Left forelimb (tissue), 1 donor: ENCODE results near the gene LOXL1.
A peak's percentile ranks its signal among the peaks of the same experiment; 100 is the strongest.

ENCODE experiments used
- DNase-seq: peaks from one replicate; pipeline ENCODE4 v3.0.0-alpha.2; 2018; ENCODE audit warnings: low spot score

LOXL1 gene

GRCh38 chr15:73981761-73982221, 55.5 kb downstream of the LOXL1 start:
- no peak for DNase-seq

- peak; percentile 87 for DNase-seq
These were observed 56.1 kb downstream of the LOXL1 start for GRCh38 chr15:73982222-73982962.

DNA sequence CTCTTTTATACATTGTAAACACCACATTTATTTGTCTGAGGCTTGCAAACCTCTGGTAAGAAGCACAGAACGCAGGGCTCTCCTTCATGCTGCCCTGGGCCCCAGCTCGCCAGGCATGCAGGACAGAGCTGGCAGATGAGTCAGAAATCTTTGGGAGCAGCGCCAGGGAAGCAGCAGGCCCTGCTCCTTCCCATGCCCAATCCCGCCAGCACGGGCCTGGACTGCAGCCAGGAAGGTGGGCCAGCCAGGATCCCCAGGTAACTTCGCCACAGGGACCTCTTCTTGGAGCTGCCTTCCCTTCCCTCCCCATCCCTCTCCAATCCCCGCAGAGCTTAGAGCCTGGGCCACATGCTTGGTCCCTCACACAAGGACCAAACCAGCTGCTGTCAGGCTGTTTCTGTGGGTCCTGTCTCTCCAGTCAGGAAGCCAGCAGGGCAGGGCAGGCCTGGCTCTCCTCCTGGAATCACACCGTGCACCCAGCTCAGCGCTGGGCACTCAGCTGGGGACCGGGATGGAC, 57.0 kb downstream of the LOXL1 start:
- DNase-seq: no peak

- no peak for DNase-seq
These were observed 57.5 kb downstream of the LOXL1 start for GRCh38 chr15:73983773-73984172.

DNA sequence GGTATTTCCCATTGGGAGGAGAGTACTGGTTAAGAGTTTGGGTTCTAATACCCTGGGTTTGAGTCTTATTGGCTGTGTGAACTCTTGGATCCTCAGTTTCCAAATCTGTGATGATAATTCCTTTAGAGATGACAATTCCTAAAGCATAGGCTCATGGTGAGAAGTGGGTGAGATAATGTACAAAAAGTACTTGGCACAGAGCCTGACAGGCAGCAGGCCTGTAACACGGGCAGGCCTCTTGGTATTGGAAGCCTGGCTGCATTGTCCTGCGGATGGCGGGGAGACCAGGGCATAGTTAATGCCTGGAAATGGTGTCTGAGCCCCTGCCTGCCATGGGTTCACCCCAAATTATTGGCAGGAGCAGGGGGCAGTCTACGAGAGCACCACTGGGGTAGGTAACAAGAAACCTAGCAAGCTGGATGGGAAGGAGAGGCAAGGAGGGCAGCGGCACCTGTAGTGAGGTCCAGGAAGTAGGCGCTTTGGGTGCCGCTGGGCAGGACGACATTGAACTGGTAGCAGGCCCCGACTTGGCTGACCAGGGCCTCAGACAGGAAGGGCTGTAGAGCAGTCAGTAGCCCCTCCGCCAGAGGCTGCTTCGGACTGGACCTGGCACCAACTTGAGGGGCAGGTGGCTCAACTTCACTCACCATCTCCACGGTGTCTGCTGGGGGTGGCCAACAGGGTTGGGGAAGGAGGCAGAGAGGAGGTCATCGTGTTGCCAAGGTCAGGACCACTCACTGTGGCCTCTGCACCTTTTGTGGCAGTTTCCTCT, 58.1 kb downstream of the LOXL1 start:
- no peak for DNase-seq

GRCh38 chr15:73985101-73985873, 59.0 kb downstream of the LOXL1 start:
- DNase-seq: no peak

DNA sequence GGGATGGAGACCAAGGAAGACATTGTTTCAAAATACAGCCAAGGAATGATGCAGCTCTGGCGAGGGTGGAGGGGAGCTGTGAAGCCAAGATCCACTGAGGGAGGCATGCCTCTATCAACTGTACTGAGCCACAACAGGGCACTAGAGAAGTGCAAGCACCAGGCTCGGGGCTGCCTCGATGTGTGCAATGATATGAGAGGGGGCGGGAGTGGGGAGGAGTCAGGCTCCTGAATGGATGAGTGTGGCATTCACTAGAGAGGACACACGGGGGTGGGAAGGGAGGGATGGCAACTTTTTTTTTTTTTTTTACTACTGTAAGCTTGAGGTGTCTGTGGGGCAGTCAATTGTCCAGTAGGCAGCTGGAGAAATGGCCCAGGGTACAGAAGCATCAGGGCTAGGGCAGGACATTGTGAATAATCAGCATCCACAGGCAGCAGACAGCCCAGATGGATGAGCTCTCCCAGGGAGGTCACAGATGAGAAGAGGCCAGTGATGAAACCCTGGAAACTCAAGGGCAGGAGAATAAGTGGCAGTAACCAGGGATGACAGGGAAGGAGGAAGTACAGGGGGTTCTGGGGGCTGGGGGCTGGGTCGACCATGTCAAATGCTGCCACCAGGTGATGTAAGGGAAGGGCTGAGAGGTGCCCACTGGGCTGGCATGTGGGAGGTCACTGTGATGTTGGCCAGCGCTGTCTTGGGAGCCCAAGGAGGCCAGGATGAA, 60.0 kb downstream of the LOXL1 start:
- no peak for DNase-seq

DNA sequence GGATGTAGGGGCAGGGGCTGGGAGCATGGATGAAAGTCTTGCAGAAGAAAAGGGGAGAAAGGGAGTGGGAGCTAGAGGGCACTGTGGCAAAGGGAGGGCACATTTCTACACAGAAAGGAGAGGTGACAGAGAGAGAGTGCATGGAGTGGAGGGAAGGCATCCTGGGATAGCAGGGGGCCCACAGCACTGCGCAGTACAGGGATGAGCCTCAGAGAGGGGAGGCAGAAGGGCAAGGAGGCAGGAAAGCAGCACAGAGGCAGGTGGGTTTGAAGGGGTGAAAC, 60.5 kb downstream of the LOXL1 start:
- DNase-seq: no peak

DNA sequence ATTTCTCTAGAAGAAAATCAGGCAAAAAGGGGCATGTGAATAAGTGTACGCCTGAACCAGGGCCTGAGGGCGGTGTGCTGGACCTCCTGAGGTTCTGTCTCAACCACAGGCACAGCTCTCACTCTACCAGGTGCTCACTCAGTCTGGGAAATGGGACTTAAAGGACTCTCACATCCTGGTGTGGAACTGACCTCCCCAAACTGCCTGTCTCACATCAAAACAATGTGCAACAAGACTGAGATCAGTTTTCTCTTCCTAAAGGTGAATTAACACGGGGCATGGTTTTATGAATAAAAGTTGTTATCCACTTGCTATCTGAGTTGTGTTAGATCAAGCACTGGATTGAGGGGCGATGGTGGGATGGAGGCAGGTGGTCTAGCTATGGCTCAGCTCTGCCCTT, 61.0 kb downstream of the LOXL1 start:
- DNase-seq: no peak

GRCh38 chr15:73987681-73988444, 61.6 kb downstream of the LOXL1 start:
- DNase-seq: no peak

GRCh38 chr15:73988445-73988969, 62.2 kb downstream of the LOXL1 start:
- DNase-seq: no peak

DNA sequence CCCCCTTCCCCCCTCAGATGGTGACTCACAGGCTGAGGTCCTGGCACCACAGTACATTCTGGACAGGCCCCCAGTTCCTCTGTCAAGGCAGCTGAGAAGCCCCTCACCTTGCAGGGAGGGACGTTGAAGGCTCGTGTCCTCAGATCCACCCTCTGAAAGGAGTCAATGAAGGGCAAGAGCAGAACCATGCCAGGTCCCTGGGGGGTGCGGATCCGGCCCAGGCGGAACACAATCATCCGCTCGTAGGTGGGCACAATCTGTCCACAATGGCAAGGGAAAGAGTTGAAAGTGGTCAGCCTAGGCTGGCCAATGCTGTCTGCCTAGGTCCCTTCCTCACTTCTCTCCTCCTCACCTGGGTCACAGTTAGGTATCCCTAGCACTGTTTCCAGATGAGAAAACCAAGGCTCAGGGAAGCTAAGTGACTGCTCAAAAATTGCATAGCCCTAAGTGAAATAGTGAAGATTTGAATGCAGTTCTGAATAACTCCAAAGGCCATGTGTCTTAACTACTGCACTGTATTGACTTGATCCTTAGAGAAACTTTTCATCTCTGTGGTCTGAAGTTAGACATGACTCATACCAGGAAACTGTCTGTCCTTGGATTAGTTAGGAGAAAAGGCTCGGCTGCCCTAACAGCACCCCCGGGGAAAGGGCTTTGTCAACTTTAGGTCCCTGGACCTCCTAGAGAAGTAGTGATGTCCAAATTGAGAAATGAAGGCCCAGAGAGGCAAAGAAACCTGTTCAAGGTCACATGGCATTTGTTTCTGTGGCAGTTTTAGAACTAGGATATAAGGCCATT, 62.9 kb downstream of the LOXL1 start:
- DNase-seq: no peak

GRCh38 chr15:73990250-73991005, 64.2 kb downstream of the LOXL1 start:
- DNase-seq: no peak

DNA sequence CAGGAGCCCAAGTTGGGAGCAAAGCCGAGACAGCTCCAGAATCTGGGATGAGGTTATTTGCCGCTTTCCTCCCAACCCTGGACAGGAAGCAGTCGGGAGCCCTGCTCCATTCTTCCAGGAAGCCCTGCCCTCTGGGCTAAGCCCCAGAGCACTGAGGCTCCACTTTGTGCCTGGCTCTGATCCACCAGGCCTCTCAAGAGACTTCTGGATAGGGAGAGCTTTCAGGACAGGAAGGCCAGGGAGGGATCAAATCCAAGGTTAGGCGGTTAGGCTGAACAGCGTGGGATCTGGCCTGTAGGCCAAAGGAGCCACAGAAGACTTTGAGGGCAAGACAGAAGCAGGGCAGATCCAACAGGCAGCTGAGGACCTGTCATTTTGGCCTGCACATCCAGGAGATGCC, 65.0 kb downstream of the LOXL1 start:
- no peak for DNase-seq

DNA sequence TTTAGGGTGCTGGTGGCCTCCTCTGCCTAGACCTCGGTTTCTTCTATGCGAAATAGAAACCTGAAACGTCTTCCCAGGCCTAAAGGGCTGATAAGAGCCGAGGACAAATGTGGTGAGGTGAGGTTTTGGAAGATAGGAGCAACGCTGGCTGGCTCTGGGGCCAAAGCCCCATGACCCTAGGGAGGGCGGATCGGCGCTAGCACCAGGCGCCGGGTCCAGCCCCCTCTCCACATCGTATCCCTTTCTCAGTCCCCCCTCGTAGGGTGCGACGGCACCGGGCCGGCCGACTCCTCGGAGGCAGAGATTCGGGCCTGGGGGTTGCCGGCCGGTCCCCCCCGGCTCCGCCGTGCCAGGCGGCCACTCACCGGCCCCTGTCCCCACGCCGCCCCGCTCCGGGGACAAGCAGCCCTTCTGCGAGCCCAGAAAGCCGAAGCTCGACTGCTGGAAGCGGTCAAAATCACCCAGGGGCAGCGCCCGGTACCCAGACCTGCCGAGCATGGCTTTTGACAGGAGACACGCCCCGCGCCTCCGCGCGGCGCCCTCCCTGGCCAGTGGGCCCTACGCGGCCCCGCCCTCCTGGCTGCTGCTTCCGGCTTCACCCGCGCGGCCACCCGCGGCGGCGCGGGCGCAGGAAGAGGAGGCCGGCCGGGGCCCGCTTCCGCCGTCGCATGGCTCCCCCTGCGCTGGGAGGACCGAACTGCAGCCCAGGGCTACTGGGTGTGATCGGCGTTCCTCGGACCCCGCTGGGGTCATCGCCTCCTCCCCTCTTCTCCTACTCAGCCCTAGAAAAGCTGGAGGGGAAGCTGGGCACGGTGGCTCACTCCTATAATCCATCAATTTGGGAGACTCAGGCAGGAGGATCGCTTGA, 65.7 kb downstream of the LOXL1 start, which contains the start of gene STOML1:
STOML1 (minus strand) TSS at position 570 of the 868 bp plus-strand sequence; CDS start at position 498, 72 bp downstream.
- peak; percentile 96 for DNase-seq

- DNase-seq: no peak
These were observed 66.3 kb downstream of the LOXL1 start for GRCh38 chr15:73992594-73992898.

GRCh38 chr15:73993211-73993994, 67.1 kb downstream of the LOXL1 start:
- no peak for DNase-seq
